HG02798 (cell line): ENCODE measurements around the gene KLHL36.

ENCODE experiments used
- ATAC-seq: cut with Tn5 transposase; IDR thresholded peaks from one replicate; pipeline ENCODE4 v1.9.1; 2021; ENCODE audit warnings: mild to moderate bottlenecking; ENCODE audit not compliant: unreplicated experiment, poor library complexity

The KLHL36 gene

GRCh38 chr16:84647828-84648594, at the start of gene KLHL36:
TSS of gene KLHL36 (plus strand) at chr16:84648511. CDS start at chr16:84650868, 2,357 bp downstream.
- peak; percentile 86 for ATAC-seq

GRCh38 chr16:84599521-84600202, 48.6 kb upstream of the KLHL36 start:
- ATAC-seq: peak; percentile 43

- peak; percentile 66 for ATAC-seq
These were observed 47.7 kb upstream of the KLHL36 start for GRCh38 chr16:84600343-84601229.

GRCh38 chr16:84603140-84603816, 45.0 kb upstream of the KLHL36 start:
- ATAC-seq: no peak

- ATAC-seq: no peak
These were observed 44.4 kb upstream of the KLHL36 start for GRCh38 chr16:84603940-84604339.

GRCh38 chr16:84604477-84605013, 43.8 kb upstream of the KLHL36 start:
- no peak for ATAC-seq

- ATAC-seq: no peak
These were observed 42.9 kb upstream of the KLHL36 start for GRCh38 chr16:84605339-84605848.

- no peak for ATAC-seq
These were observed 42.0 kb upstream of the KLHL36 start for GRCh38 chr16:84606081-84606875.

- ATAC-seq: no peak
These were observed 41.2 kb upstream of the KLHL36 start for GRCh38 chr16:84607061-84607460.

GRCh38 chr16:84607694-84608093, 40.6 kb upstream of the KLHL36 start:
- ATAC-seq: peak; percentile 60

- no peak for ATAC-seq
These were observed 40.0 kb upstream of the KLHL36 start for GRCh38 chr16:84608282-84608681.

- ATAC-seq: no peak
These were observed 38.6 kb upstream of the KLHL36 start for GRCh38 chr16:84609563-84610177.

- no peak for ATAC-seq
These were observed 37.9 kb upstream of the KLHL36 start for GRCh38 chr16:84610376-84610775.

GRCh38 chr16:84611041-84611440, 37.3 kb upstream of the KLHL36 start:
- ATAC-seq: no peak

GRCh38 chr16:84612686-84613085, 35.6 kb upstream of the KLHL36 start:
- ATAC-seq: no peak

GRCh38 chr16:84613408-84614072, 34.8 kb upstream of the KLHL36 start:
- ATAC-seq: no peak

GRCh38 chr16:84614073-84614459, 34.2 kb upstream of the KLHL36 start:
- no peak for ATAC-seq

- no peak for ATAC-seq
These were observed 33.7 kb upstream of the KLHL36 start for GRCh38 chr16:84614623-84614967.
